ENCODE measurements around the gene GJA3.

DNA sequence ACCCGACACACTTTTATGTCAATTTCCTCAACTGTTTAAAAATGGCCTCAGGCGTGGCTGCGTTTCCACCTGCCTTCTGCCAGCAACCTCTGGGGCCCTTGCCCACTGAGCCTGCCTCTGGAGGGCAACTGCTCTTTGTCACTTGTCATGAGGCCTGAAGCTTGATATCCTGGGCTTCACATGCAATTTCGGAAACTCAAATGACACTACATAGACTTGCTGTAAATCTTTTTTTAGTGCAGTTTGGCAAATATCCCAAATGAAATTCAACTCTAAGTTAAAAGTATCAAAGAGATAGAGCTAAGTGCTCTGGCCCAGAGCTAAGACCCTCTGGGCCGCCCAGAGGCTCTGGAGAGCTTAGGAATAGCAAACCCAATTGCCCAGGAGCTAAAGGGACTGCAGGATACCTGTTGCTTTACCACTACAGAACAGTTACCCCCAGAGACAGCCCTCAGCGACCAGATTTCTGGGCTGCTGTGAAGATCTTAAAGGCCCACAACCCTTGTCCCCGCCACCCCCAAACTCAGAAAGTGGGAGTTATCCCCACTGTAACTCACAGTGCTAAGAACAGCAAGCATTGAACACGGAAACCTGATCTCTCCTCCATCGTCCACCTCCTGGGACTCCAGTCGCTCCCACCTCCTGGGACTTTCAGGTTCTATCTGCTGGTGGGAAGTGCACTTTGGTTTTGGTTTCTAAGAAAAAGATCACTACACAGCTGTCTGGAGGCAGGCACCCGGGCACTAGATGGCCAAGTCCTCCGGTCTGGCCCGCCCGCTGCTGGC is 19.4 kb downstream of the GJA3 start:
- TF ChIP-seq ZNF263 (CRISPR knock-in tag; IDR thresholded peaks at IDR 0.05; ENCODE audit: borderline replicate concordance), result no peak
- TF ChIP-seq ZNF143 (CRISPR knock-in tag; IDR thresholded peaks at IDR 0.05), result no peak
